HL-60 (cell line): ENCODE data around the gene ITGBL1.

Experiments
- POLR2AphosphoS5 ChIP-seq: IDR thresholded peaks from 2 replicates; pipeline ENCODE4 v1.6.1; 2012; ENCODE audit warnings: low read depth
- TF ChIP-seq, protein P1 (sequence below): IDR thresholded peaks from one replicate; pipeline ENCODE4 v1.5.1; 2011; ENCODE audit warnings: low read length, control low read depth, inconsistent platforms; ENCODE audit not compliant: insufficient read depth
- TF ChIP-seq, protein P2 (sequence below): IDR thresholded peaks from 2 replicates; pipeline ENCODE4 v1.6.1; 2012; ENCODE audit warnings: low read depth; ENCODE audit not compliant: insufficient replicate concordance

DNA sequence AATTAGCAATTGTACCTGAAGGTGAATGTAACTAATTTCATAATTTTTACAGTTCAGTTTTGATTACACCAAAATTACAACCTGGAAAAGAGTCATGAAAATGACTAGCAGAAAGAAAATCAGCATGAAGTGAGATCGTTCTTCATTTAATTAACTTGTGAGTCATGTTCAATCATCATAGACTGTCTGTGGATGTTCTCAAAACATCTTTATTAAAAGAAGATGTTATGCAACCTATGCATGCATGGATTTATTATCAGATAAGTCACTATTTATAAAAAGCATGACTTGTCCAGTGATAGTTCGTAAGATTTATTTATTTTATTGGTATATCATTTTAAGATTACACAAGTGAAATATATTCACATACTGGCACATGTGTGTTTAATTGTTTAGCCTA, 245.9 kb downstream of the ITGBL1 start:
- TF ChIP-seq, protein P1, sequence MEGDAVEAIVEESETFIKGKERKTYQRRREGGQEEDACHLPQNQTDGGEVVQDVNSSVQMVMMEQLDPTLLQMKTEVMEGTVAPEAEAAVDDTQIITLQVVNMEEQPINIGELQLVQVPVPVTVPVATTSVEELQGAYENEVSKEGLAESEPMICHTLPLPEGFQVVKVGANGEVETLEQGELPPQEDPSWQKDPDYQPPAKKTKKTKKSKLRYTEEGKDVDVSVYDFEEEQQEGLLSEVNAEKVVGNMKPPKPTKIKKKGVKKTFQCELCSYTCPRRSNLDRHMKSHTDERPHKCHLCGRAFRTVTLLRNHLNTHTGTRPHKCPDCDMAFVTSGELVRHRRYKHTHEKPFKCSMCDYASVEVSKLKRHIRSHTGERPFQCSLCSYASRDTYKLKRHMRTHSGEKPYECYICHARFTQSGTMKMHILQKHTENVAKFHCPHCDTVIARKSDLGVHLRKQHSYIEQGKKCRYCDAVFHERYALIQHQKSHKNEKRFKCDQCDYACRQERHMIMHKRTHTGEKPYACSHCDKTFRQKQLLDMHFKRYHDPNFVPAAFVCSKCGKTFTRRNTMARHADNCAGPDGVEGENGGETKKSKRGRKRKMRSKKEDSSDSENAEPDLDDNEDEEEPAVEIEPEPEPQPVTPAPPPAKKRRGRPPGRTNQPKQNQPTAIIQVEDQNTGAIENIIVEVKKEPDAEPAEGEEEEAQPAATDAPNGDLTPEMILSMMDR: no peak
- TF ChIP-seq POLR2AphosphoS5: no peak
- TF ChIP-seq, protein P2, sequence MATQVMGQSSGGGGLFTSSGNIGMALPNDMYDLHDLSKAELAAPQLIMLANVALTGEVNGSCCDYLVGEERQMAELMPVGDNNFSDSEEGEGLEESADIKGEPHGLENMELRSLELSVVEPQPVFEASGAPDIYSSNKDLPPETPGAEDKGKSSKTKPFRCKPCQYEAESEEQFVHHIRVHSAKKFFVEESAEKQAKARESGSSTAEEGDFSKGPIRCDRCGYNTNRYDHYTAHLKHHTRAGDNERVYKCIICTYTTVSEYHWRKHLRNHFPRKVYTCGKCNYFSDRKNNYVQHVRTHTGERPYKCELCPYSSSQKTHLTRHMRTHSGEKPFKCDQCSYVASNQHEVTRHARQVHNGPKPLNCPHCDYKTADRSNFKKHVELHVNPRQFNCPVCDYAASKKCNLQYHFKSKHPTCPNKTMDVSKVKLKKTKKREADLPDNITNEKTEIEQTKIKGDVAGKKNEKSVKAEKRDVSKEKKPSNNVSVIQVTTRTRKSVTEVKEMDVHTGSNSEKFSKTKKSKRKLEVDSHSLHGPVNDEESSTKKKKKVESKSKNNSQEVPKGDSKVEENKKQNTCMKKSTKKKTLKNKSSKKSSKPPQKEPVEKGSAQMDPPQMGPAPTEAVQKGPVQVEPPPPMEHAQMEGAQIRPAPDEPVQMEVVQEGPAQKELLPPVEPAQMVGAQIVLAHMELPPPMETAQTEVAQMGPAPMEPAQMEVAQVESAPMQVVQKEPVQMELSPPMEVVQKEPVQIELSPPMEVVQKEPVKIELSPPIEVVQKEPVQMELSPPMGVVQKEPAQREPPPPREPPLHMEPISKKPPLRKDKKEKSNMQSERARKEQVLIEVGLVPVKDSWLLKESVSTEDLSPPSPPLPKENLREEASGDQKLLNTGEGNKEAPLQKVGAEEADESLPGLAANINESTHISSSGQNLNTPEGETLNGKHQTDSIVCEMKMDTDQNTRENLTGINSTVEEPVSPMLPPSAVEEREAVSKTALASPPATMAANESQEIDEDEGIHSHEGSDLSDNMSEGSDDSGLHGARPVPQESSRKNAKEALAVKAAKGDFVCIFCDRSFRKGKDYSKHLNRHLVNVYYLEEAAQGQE: no peak
